Measurements from ENCODE around the gene CARMIL3. TPM values are rescaled to one million over a fixed set of nuclear protein-coding genes. Genes with fewer than 3 reads are reported as not detected.
"Not testable (repeated sequence)": the region's sequence is repeated elsewhere in the genome, so short reads cannot be mapped to it uniquely, and the experiment has no call there.

CARMIL3 gene
- total RNA-seq, 1 donor from 2014 or later = not detected

GRCh38 chr14:24103451-24103850, 51.6 kb downstream of the CARMIL3 start:
- H3K4me3 ChIP-seq (ENCODE audit: low read depth, low read length) = no peak overlapping the region
- no peak for DNase-seq (ENCODE audit: low read depth)
- no peak for TF ChIP-seq CTCF (conservative IDR thresholded peaks at IDR 0.05; ENCODE audit: low read depth, low read length)

GRCh38 chr14:24105609-24106239, 53.9 kb downstream of the CARMIL3 start:
- H3K4me3 ChIP-seq (ENCODE audit: low read depth, low read length); DNase-seq (ENCODE audit: low read depth): not testable (repeated sequence)

- H3K4me3 ChIP-seq (ENCODE audit: low read depth, low read length) = no peak overlapping the region
- TF ChIP-seq CTCF (conservative IDR thresholded peaks at IDR 0.05; ENCODE audit: low read depth, low read length) = no peak
- no peak for DNase-seq (ENCODE audit: low read depth)
Observed at GRCh38 chr14:24106672-24107271, 55.0 kb downstream of the CARMIL3 start.

- H3K4me3 ChIP-seq (ENCODE audit: low read depth, low read length) = no peak overlapping the region
- no peak for TF ChIP-seq CTCF (conservative IDR thresholded peaks at IDR 0.05; ENCODE audit: low read depth, low read length)
- no peak for DNase-seq (ENCODE audit: low read depth)
Observed at GRCh38 chr14:24108336-24108874, 56.6 kb downstream of the CARMIL3 start.

GRCh38 chr14:24110060-24110459, 58.3 kb downstream of the CARMIL3 start:
- H3K4me3 ChIP-seq (ENCODE audit: low read depth, low read length) = no peak overlapping the region
- no peak for DNase-seq (ENCODE audit: low read depth)
- TF ChIP-seq CTCF (conservative IDR thresholded peaks at IDR 0.05; ENCODE audit: low read depth, low read length) = no peak

GRCh38 chr14:24110523-24110922, 58.7 kb downstream of the CARMIL3 start:
- no peak for DNase-seq (ENCODE audit: low read depth)
- no peak overlapping the region for H3K4me3 ChIP-seq (ENCODE audit: low read depth, low read length)
- no peak for TF ChIP-seq CTCF (conservative IDR thresholded peaks at IDR 0.05; ENCODE audit: low read depth, low read length)

- no peak for DNase-seq (ENCODE audit: low read depth)
- H3K4me3 ChIP-seq (ENCODE audit: low read depth, low read length) = peak overlapping the region; percentile 68
- no peak for TF ChIP-seq CTCF (conservative IDR thresholded peaks at IDR 0.05; ENCODE audit: low read depth, low read length)
Observed at GRCh38 chr14:24113379-24113800, 61.6 kb downstream of the CARMIL3 start.
